CD1c-positive myeloid dendritic cell (primary cell): Measurements from ENCODE around the gene SLC35A5.

Experiments used
- DNase-seq: peaks from one replicate; pipeline ENCODE4 v3.0.0-alpha.2; 2016; ENCODE audit errors: extremely low spot score

Gene SLC35A5

GRCh38 chr3:112572701-112573100 is 10.9 kb downstream of the SLC35A5 start:
- no peak for DNase-seq

GRCh38 chr3:112579232-112579631 is 17.4 kb downstream of the SLC35A5 start:
- peak; percentile 68 for DNase-seq

GRCh38 chr3:112579697-112580096 is 17.9 kb downstream of the SLC35A5 start:
- no peak for DNase-seq

- DNase-seq: peak; percentile 40
Observed at GRCh38 chr3:112582244-112582874, 20.5 kb downstream of the SLC35A5 start.

- no peak for DNase-seq
Observed at GRCh38 chr3:112583105-112583504, 21.3 kb downstream of the SLC35A5 start.

GRCh38 chr3:112585782-112586181 is 23.9 kb downstream of the SLC35A5 start:
- DNase-seq: no peak

GRCh38 chr3:112587336-112587735 is 25.5 kb downstream of the SLC35A5 start:
- DNase-seq: no peak

GRCh38 chr3:112593258-112593657 is 31.4 kb downstream of the SLC35A5 start:
- DNase-seq: no peak

- no peak for DNase-seq
Observed at GRCh38 chr3:112594856-112595255, 33.0 kb downstream of the SLC35A5 start.

GRCh38 chr3:112597945-112598344 is 36.1 kb downstream of the SLC35A5 start:
- no peak for DNase-seq

- no peak for DNase-seq
Observed at GRCh38 chr3:112598731-112599130, 36.9 kb downstream of the SLC35A5 start.

GRCh38 chr3:112602217-112602838 is 40.5 kb downstream of the SLC35A5 start:
- no peak for DNase-seq

- no peak for DNase-seq
Observed at GRCh38 chr3:112604536-112604935, 42.7 kb downstream of the SLC35A5 start.

GRCh38 chr3:112605285-112605684 is 43.4 kb downstream of the SLC35A5 start:
- no peak for DNase-seq

- no peak for DNase-seq
Observed at GRCh38 chr3:112606098-112606497, 44.3 kb downstream of the SLC35A5 start.

GRCh38 chr3:112607863-112608262 is 46.0 kb downstream of the SLC35A5 start:
- no peak for DNase-seq

- no peak for DNase-seq
Observed at GRCh38 chr3:112610121-112610520, 48.3 kb downstream of the SLC35A5 start.

GRCh38 chr3:112611752-112612515 is 50.1 kb downstream of the SLC35A5 start:
- DNase-seq: no peak

- DNase-seq: no peak
Observed at GRCh38 chr3:112615989-112616731, 54.3 kb downstream of the SLC35A5 start.

GRCh38 chr3:112617285-112617684 is 55.4 kb downstream of the SLC35A5 start:
- DNase-seq: no peak

- DNase-seq: no peak
Observed at GRCh38 chr3:112619295-112619694, 57.5 kb downstream of the SLC35A5 start.

- no peak for DNase-seq
Observed at GRCh38 chr3:112623213-112623612, 61.4 kb downstream of the SLC35A5 start.
